Panc1 (cell line): ENCODE data around the gene CRYGN. TPM values are rescaled to one million over a fixed set of nuclear protein-coding genes. Genes with fewer than 3 reads are reported as not detected.

Experiments used
- ATAC-seq: fragments of 200-7000 bp; cut with Tn5 transposase; 2 replicates; pipeline ENCODE4 v1.9.1; 2020; ENCODE audit warnings: mild to moderate bottlenecking, moderate library complexity
- BruUV-seq: library from RNA; stranded (reverse); fragments of 400-500 nt; replicated peaks from 2 replicates; lab custom pipeline; 2021; lab: Mats Ljungman, UMichigan
- CTCF ChIA-PET: fragments of 300-600 bp; sonication (Branson Sonifier 250); formaldehyde crosslinking; loops from one replicate; lab custom pipeline; 2022; ENCODE audit warnings: antibody characterized with exemption; lab: Charles Lee
- POLR2A ChIA-PET: fragments of 300-600 bp; sonication (Branson Sonifier 250); formaldehyde crosslinking; loops from one replicate; lab custom pipeline; 2022; ENCODE audit warnings: antibody characterized with exemption; lab: Charles Lee
- DNase-seq: peaks from one replicate; pipeline ENCODE4 v3.0.0-alpha.2; 2010; ENCODE audit warnings: low read depth, low spot score
- H3K27ac ChIP-seq: 2 replicates; pipeline ENCODE4 v1.5.1; 2011; ENCODE audit warnings: mild to moderate bottlenecking, low read length, inconsistent platforms
- H3K27me3 ChIP-seq: fragments of 200-500 bp; sonication (Bioruptor generic); 2 replicates; pipeline ENCODE4 v1.6.0; 2014; ENCODE audit warnings: low read length, inconsistent platforms; ENCODE audit not compliant: control insufficient read depth, insufficient read depth
- H3K36me3 ChIP-seq: fragments of 200-500 bp; sonication (Bioruptor generic); 2 replicates; pipeline ENCODE4 v1.5.1; 2014; ENCODE audit warnings: inconsistent platforms, mild to moderate bottlenecking, low read length, moderate library complexity; ENCODE audit not compliant: control insufficient read depth, insufficient read depth
- H3K4me1 ChIP-seq: 2 replicates; pipeline ENCODE4 v1.5.1; 2011; ENCODE audit warnings: inconsistent platforms, mild to moderate bottlenecking, low read length, moderate library complexity; ENCODE audit not compliant: control insufficient read depth, insufficient read depth
- H3K4me3 ChIP-seq, 2 experiments: 2 replicates each; pipeline ENCODE4 v1.5.1; 2011 to 2012; ENCODE audit warnings: low read depth in 2 of 2, low read length in 2 of 2, mild to moderate bottlenecking in 2 of 2, inconsistent platforms in 1 of 2, moderate library complexity in 1 of 2
- H3K9me3 ChIP-seq: fragments of 200-500 bp; sonication (Bioruptor generic); 2 replicates; pipeline ENCODE4 v1.5.1; 2014; ENCODE audit warnings: low read depth, mild to moderate bottlenecking, inconsistent platforms, low read length, moderate library complexity; ENCODE audit not compliant: control insufficient read depth, insufficient read depth
- CTCF ChIP-seq: fragments of 450-650 bp; IDR thresholded peaks from 2 replicates; pipeline ENCODE4 v1.5.1; 2017; ENCODE audit warnings: mild to moderate bottlenecking
- POLR2AphosphoS5 ChIP-seq: IDR thresholded peaks from 2 replicates; pipeline ENCODE4 v1.6.1; 2012; ENCODE audit warnings: mild to moderate bottlenecking, low read depth, low read length, moderate library complexity
- REST ChIP-seq, 2 experiments: IDR thresholded peaks; 2 replicates each; pipeline ENCODE4 v1.6.1; 2011 to 2012; ENCODE audit warnings: low read depth in 2 of 2, control low read depth in 1 of 2, low read length in 1 of 2, mild to moderate bottlenecking in 1 of 2, moderate library complexity in 1 of 2; ENCODE audit not compliant: insufficient read depth in 1 of 2
- SIN3A ChIP-seq: IDR thresholded peaks from 2 replicates; pipeline ENCODE4 v1.6.1; 2012; ENCODE audit warnings: low read depth, mild to moderate bottlenecking, low read length, moderate library complexity, borderline replicate concordance; ENCODE audit not compliant: insufficient read depth
- TCF7L2 ChIP-seq: IDR thresholded peaks from 2 replicates; pipeline ENCODE4 v1.6.1; 2011; ENCODE audit warnings: mild to moderate bottlenecking, low read depth, low read length, inconsistent platforms
- in situ Hi-C: cut with HindIII; loops from 2 replicates; pipeline ENCODE4 v1.10.0; 2016; ENCODE audit warnings: low sequenced_read_pairs, low pct_unique_long_range_greater_than_20kb
- intact Hi-C: fragments of 100-400 bp; cut with micrococcal nuclease; formaldehyde crosslinking; loops from one replicate; pipeline ENCODE4 v1.10.0; 2022; ENCODE audit not compliant: unreplicated experiment
- total RNA-seq: library from RNA; stranded (reverse); gene quantifications from one replicate; pipeline ENCODE4 v1.2.1, GENCODE V29; 2021; ENCODE audit not compliant: unreplicated experiment

The CRYGN gene
- total RNA-seq, 1 experiment from 2014 or later = 0.74 TPM

GRCh38 chr7:151413241-151413640 is 26.7 kb downstream of the CRYGN start:
- intact Hi-C loops (no loop called here), in situ Hi-C loops (no loop called here)
- Histone ChIP-seq H3K27me3 (no peaks in the 10 kb centered on the region), H3K9me3 (no peaks in the 10 kb centered on the region), H3K4me3 (no peak overlapping the region), H3K36me3 (no peaks in the 10 kb centered on the region), H3K27ac (no peak overlapping the region), H3K4me1 (no peaks in the 10 kb centered on the region; the same call in none of the 2 replicates)
- DNase-seq (no peak), ATAC-seq (no peak)
- no TSS peak for BruUV-seq
- ChIA-PET CTCF (no interaction called here), POLR2A (no interaction called here)
- TF ChIP-seq CTCF (no peak), REST (IDR thresholded peaks at IDR 0.05; ENCODE audit: insufficient read depth in 1 of 2, low read depth in 2 of 2, low read length in 1 of 2) (no peak), TCF7L2 (no peak), SIN3A (no peak), POLR2AphosphoS5 (no peak)

GRCh38 chr7:151412318-151412717 is 27.6 kb downstream of the CRYGN start:
- TF ChIP-seq POLR2AphosphoS5 = no peak
- no peak for TF ChIP-seq REST (IDR thresholded peaks at IDR 0.05; ENCODE audit: insufficient read depth in 1 of 2, low read depth in 2 of 2, low read length in 1 of 2)
- no peak for TF ChIP-seq TCF7L2
- no peak for TF ChIP-seq CTCF
- TF ChIP-seq SIN3A = no peak
- H3K4me1 ChIP-seq = no peaks in the 10 kb centered on the region; the same call in none of the 2 replicates
- no peak overlapping the region for H3K27ac ChIP-seq
- ChIA-PET POLR2A (interaction anchor here (0.5 kb wide), 1 partner anchor 185 kb away, joined by 3 read pairs; the partner anchor contains the start of gene ABCF2), CTCF (interaction anchor here (0.7 kb wide), 1 partner anchor 41 kb away, joined by 4 read pairs; no protein-coding TSS in a partner anchor)
- no TSS peak for BruUV-seq
- in situ Hi-C loops (no loop called here), intact Hi-C loops (no loop called here)
- DNase-seq = no peak
- H3K4me3 ChIP-seq = no peak overlapping the region
- ATAC-seq = no peak
- no peaks in the 10 kb centered on the region for H3K9me3 ChIP-seq
- H3K27me3 ChIP-seq = no peaks in the 10 kb centered on the region
- no peaks in the 10 kb centered on the region for H3K36me3 ChIP-seq
